DOHH2 (cell line): Measurements from ENCODE around the gene PDZRN4.

ENCODE experiments used
- H3F3A ChIP-seq: fragments of 200-600 bp; sonication (generic), shearing (Covaris generic); 2 replicates; pipeline ENCODE4 v1.6.0; 2016; ENCODE audit warnings: antibody characterized with exemption, mild to moderate bottlenecking; ENCODE audit not compliant: control insufficient read depth, insufficient read depth
- H3K27ac ChIP-seq: fragments of 200-600 bp; sonication (generic); 2 replicates; pipeline ENCODE4 v1.5.1; 2014; ENCODE audit warnings: low read depth, mild to moderate bottlenecking, low read length, moderate library complexity
- H3K27me3 ChIP-seq: fragments of 200-600 bp; sonication (generic); 2 replicates; pipeline ENCODE4 v1.6.1; 2014; ENCODE audit warnings: mild to moderate bottlenecking, low read length, mixed read lengths; ENCODE audit not compliant: control insufficient read depth
- H3K36me3 ChIP-seq: fragments of 200-600 bp; sonication (generic); 2 replicates; pipeline ENCODE4 v1.6.1; 2014; ENCODE audit warnings: mild to moderate bottlenecking, low read length, moderate library complexity, mixed read lengths; ENCODE audit not compliant: control insufficient read depth
- H3K4me1 ChIP-seq: fragments of 200-600 bp; sonication (generic); 2 replicates; pipeline ENCODE4 v1.6.1; 2014; ENCODE audit warnings: mild to moderate bottlenecking, low read length, mixed read lengths; ENCODE audit not compliant: control insufficient read depth
- H3K4me2 ChIP-seq: fragments of 200-600 bp; sonication (generic); 2 replicates; pipeline ENCODE4 v1.6.0; 2014; ENCODE audit warnings: mild to moderate bottlenecking, low read length, moderate library complexity
- H3K4me3 ChIP-seq: fragments of 200-600 bp; sonication (generic); 2 replicates; pipeline ENCODE4 v1.5.1; 2014; ENCODE audit warnings: mild to moderate bottlenecking, low read length, mixed read lengths
- H3K79me2 ChIP-seq: fragments of 200-600 bp; sonication (generic); 2 replicates; pipeline ENCODE4 v1.6.1; 2014; ENCODE audit warnings: mild to moderate bottlenecking, low read length, mixed read lengths; ENCODE audit not compliant: control insufficient read depth
- H3K9me2 ChIP-seq: fragments of 200-600 bp; sonication (generic); replicated peaks from 2 replicates; pipeline ENCODE4 v1.6.1; 2014; ENCODE audit warnings: mild to moderate bottlenecking, low read length, mixed read lengths; ENCODE audit not compliant: control insufficient read depth
- H3K9me3 ChIP-seq: fragments of 200-600 bp; sonication (generic); 2 replicates; pipeline ENCODE4 v1.6.1; 2014; ENCODE audit warnings: antibody characterized with exemption, low read length, mixed read lengths; ENCODE audit not compliant: control insufficient read depth, insufficient read depth
- H4K20me1 ChIP-seq: fragments of 200-600 bp; sonication (generic); 2 replicates; pipeline ENCODE4 v1.6.0; 2014; ENCODE audit warnings: low read depth, mild to moderate bottlenecking, antibody characterized with exemption, low read length, moderate library complexity; ENCODE audit not compliant: control insufficient read depth, insufficient read depth
- CTCF ChIP-seq: fragments of 200-600 bp; sonication (generic); IDR thresholded peaks from one replicate; pipeline ENCODE4 v1.5.1; 2014; ENCODE audit warnings: antibody characterized with exemption, mild to moderate bottlenecking, low read depth, low read length; ENCODE audit not compliant: poor library complexity, severe bottlenecking
- EZH2phosphoT487 ChIP-seq: fragments of 200-600 bp; sonication (generic); IDR thresholded peaks from 2 replicates; pipeline ENCODE4 v1.6.1; 2017; ENCODE audit warnings: borderline replicate concordance, mild to moderate bottlenecking, antibody characterized with exemption, low read length, moderate library complexity, mixed read lengths

The PDZRN4 gene

GRCh38 chr12:41528874-41529273, 340.8 kb downstream of the PDZRN4 start:
- no peaks in the 10 kb centered on the region for H3K79me2 ChIP-seq
- H3K9me2 ChIP-seq: no peaks in the 10 kb centered on the region
- H3K36me3 ChIP-seq: no peaks in the 10 kb centered on the region
- H3K4me1 ChIP-seq: no peaks in the 10 kb centered on the region
- no peak overlapping the region for H3K4me3 ChIP-seq
- H4K20me1 ChIP-seq: no peaks in the 10 kb centered on the region
- TF ChIP-seq CTCF: no peak
- TF ChIP-seq EZH2phosphoT487: no peak
- no peaks in the 10 kb centered on the region; the same call in 1 of the 2 replicates for H3K27me3 ChIP-seq
- no peak overlapping the region for H3K27ac ChIP-seq
- H3F3A ChIP-seq: no peaks in the 10 kb centered on the region
- no peak overlapping the region for H3K4me2 ChIP-seq
- no peaks in the 10 kb centered on the region for H3K9me3 ChIP-seq

- H3K27me3 ChIP-seq: no peaks in the 10 kb centered on the region; the same call in 1 of the 2 replicates
- no peaks in the 10 kb centered on the region for H4K20me1 ChIP-seq
- H3K4me2 ChIP-seq: no peak overlapping the region
- no peak overlapping the region for H3K27ac ChIP-seq
- H3K9me2 ChIP-seq: no peaks in the 10 kb centered on the region
- no peak for TF ChIP-seq EZH2phosphoT487
- no peaks in the 10 kb centered on the region for H3K36me3 ChIP-seq
- no peaks in the 10 kb centered on the region for H3K9me3 ChIP-seq
- no peaks in the 10 kb centered on the region for H3K4me1 ChIP-seq
- H3F3A ChIP-seq: no peaks in the 10 kb centered on the region
- H3K79me2 ChIP-seq: no peaks in the 10 kb centered on the region
- H3K4me3 ChIP-seq: no peak overlapping the region
Measured at GRCh38 chr12:41530441-41530840, 342.3 kb downstream of the PDZRN4 start.

- no peak for TF ChIP-seq EZH2phosphoT487
- TF ChIP-seq CTCF: no peak
- no peak overlapping the region for H3K4me3 ChIP-seq
- H3K9me2 ChIP-seq: no peaks in the 10 kb centered on the region
- H3K4me2 ChIP-seq: no peak overlapping the region
- no peaks in the 10 kb centered on the region for H3K4me1 ChIP-seq
- H3K9me3 ChIP-seq: no peaks in the 10 kb centered on the region
- no peak overlapping the region for H3K27ac ChIP-seq
- no peaks in the 10 kb centered on the region for H3K79me2 ChIP-seq
- H3K36me3 ChIP-seq: no peaks in the 10 kb centered on the region
- no peaks in the 10 kb centered on the region for H3F3A ChIP-seq
- no peaks in the 10 kb centered on the region for H4K20me1 ChIP-seq
- H3K27me3 ChIP-seq: no peaks in the 10 kb centered on the region; the same call in 1 of the 2 replicates
Measured at GRCh38 chr12:41531147-41531829, 343.2 kb downstream of the PDZRN4 start.

- Histone ChIP-seq H3K4me2 (no peak overlapping the region), H3K4me3 (no peak overlapping the region), H3K36me3 (no peaks in the 10 kb centered on the region), H3K9me2 (no peaks in the 10 kb centered on the region), H3K79me2 (no peaks in the 10 kb centered on the region), H3K4me1 (no peaks in the 10 kb centered on the region), H3F3A (no peaks in the 10 kb centered on the region), H4K20me1 (no peaks in the 10 kb centered on the region), H3K27me3 (no peaks in the 10 kb centered on the region; the same call in 1 of the 2 replicates), H3K27ac (no peak overlapping the region), H3K9me3 (no peaks in the 10 kb centered on the region)
- TF ChIP-seq EZH2phosphoT487 (no peak), CTCF (no peak)
Measured at GRCh38 chr12:41532072-41532471, 344.0 kb downstream of the PDZRN4 start.
